ENCODE measurements around the gene MFAP4. TPM values are rescaled to one million over a fixed set of nuclear protein-coding genes. Genes with fewer than 3 reads are reported as not detected.

Gene MFAP4
- total RNA-seq, 1 experiment from 2014 or later: 0.52 TPM

- ATAC-seq (no peak), DNase-seq (ENCODE audit: low read depth, low spot score) (no peak)
- RAD21 ChIA-PET (ENCODE audit: low non-redundant PET in 1 of 2, low total read pairs in 2 of 2, uncharacterized antibody in 2 of 2, unreplicated experiment in 2 of 2): no interaction called here
- CTCF ChIA-PET: no interaction called here
- Histone ChIP-seq H3K4me3 (replicated peaks in 1 of 2; ENCODE audit: low read depth in 1 of 2, low read length in 2 of 2) (peak overlapping the region; percentile 67 to 94), H3K9me3 (ENCODE audit: control insufficient read depth in 1 of 2, insufficient read depth in 1 of 2, low read depth in 1 of 2, low read length in 2 of 2) (no peaks in the 10 kb centered on the region), H4K20me1 (ENCODE audit: insufficient read depth) (no peaks in the 10 kb centered on the region), H3K79me2 (ENCODE audit: insufficient read depth, low read length) (peaks cover 7% of the 10 kb centered on the region), H3K9me2 (ENCODE audit: insufficient read depth) (no peaks in the 10 kb centered on the region), H3K27me3 (ENCODE audit: insufficient read depth, low read length) (no peaks in the 10 kb centered on the region), H3K4me1 (ENCODE audit: control insufficient read depth in 1 of 2, insufficient read depth in 2 of 2, low read length in 2 of 2) (peaks cover 9 to 18% of the 10 kb centered on the region in 2 experiments; a peak in 3 of 4 replicates), H3K4me2 (ENCODE audit: low read length) (peak overlapping the region; percentile 82), H3K27ac (ENCODE audit: low read depth, low read length) (no peak overlapping the region), H2AFZ (ENCODE audit: low read depth, low read length, poor library complexity, severe bottlenecking) (no peak overlapping the region), H3K36me3 (ENCODE audit: control insufficient read depth in 1 of 2, insufficient read depth in 2 of 2, low read length in 2 of 2) (peaks cover 16 to 22% of the 10 kb centered on the region in 2 experiments; a peak in 3 of 4 replicates), H3K9ac (ENCODE audit: low read length) (no peak overlapping the region)
- intact Hi-C loops (cut with micrococcal nuclease): loop anchor here (5.0 kb wide), 1 partner anchor 373 kb away; no protein-coding TSS in a partner anchor
- POLR2A ChIA-PET: no interaction called here
- no peak for TF ChIP-seq EGR1 (IDR thresholded peaks at IDR 0.05; ENCODE audit: low read depth)
- BruUV-seq (replicated peaks): TSS peak; percentile 42
Measured at GRCh38 chr17:19379361-19380065, 7.5 kb downstream of the MFAP4 start.

GRCh38 chr17:19378416-19379360 lies 8.3 kb downstream of the MFAP4 start, which contains the start of gene MAPK7:
MAPK7 (plus strand) TSS chr17:19378498; CDS start chr17:19378901, 403 bp downstream.
- Histone ChIP-seq H3K9me3 (ENCODE audit: control insufficient read depth in 1 of 2, insufficient read depth in 1 of 2, low read depth in 1 of 2, low read length in 2 of 2) (no peaks in the 10 kb centered on the region), H4K20me1 (ENCODE audit: insufficient read depth) (no peaks in the 10 kb centered on the region), H3K9me2 (ENCODE audit: insufficient read depth) (no peaks in the 10 kb centered on the region), H3K4me3 (replicated peaks in 1 of 2; ENCODE audit: low read depth in 1 of 2, low read length in 2 of 2) (peak within 1 kb of the TSS; percentile 67 to 94), H3K79me2 (ENCODE audit: insufficient read depth, low read length) (peaks cover 7% of the 10 kb centered on the region), H3K4me1 (ENCODE audit: control insufficient read depth in 1 of 2, insufficient read depth in 2 of 2, low read length in 2 of 2) (peaks cover 9 to 18% of the 10 kb centered on the region in 2 experiments; a peak in 3 of 4 replicates), H3K4me2 (ENCODE audit: low read length) (peak within 1 kb of the TSS; percentile 82), H3K36me3 (ENCODE audit: control insufficient read depth in 1 of 2, insufficient read depth in 2 of 2, low read length in 2 of 2) (peaks cover 15 to 19% of the 10 kb centered on the region in 2 experiments; a peak in 3 of 4 replicates), H2AFZ (ENCODE audit: low read depth, low read length, poor library complexity, severe bottlenecking) (peak within 1 kb of the TSS; percentile 55), H3K9ac (ENCODE audit: low read length) (peak within 1 kb of the TSS; percentile 74), H3K27me3 (ENCODE audit: insufficient read depth, low read length) (no peaks in the 10 kb centered on the region), H3K27ac (ENCODE audit: low read depth, low read length) (peak within 1 kb of the TSS; percentile 84)
- RAD21 ChIA-PET (ENCODE audit: low non-redundant PET in 1 of 2, low total read pairs in 2 of 2, uncharacterized antibody in 2 of 2, unreplicated experiment in 2 of 2): interaction anchor here (0.9 to 1.7 kb wide), 5 partner anchors 16 to 69 kb away, joined by 3 to 12 read pairs (median 4); partner anchors contain the start of gene B9D1 (in 1 of the 2)
- BruUV-seq (replicated peaks): no TSS peak
- DNase-seq (ENCODE audit: low read depth, low spot score): no peak
- POLR2A ChIA-PET: interaction anchor here (0.5 to 2.2 kb wide), 10 partner anchors 8 to 388 kb away, joined by 3 to 13 read pairs (median 4); partner anchors contain the start of genes ALDH3A2, B9D1 and MFAP4
- ATAC-seq: peak; percentile 12
- intact Hi-C loops (cut with micrococcal nuclease): loop anchor here (5.0 kb wide), 1 partner anchor 374 kb away; no protein-coding TSS in a partner anchor
- peak; percentile 24; the same call in 1 of the 2 replicates for TF ChIP-seq POLR2AphosphoS5 (IDR thresholded peaks at IDR 0.05; ENCODE audit: low read depth, low read length)
- peak; percentile 2 for TF ChIP-seq TCF7L2 (IDR thresholded peaks at IDR 0.05; ENCODE audit: borderline replicate concordance, extremely low read depth, insufficient read depth, insufficient read length)
- no peak; the same call in 1 of the 2 replicates for TF ChIP-seq ZFX (IDR thresholded peaks at IDR 0.05)
- CTCF ChIA-PET: interaction anchor here (0.7 to 2.3 kb wide), 10 partner anchors 13 to 388 kb away, joined by 3 to 41 read pairs (median 6); partner anchors contain the start of gene B9D1
